SW 1271 (cell line): ENCODE data around the gene CAMKMT.

ENCODE experiments used
- DNase-seq, 2 experiments: peaks; one replicate each; lab custom pipeline; 2025; lab: John Stamatoyannopoulos, UW

Gene CAMKMT

GRCh38 chr2:44801841-44802776 is 440.4 kb downstream of the CAMKMT start:
- DNase-seq = no peak

GRCh38 chr2:44802777-44803424 is 441.2 kb downstream of the CAMKMT start:
- DNase-seq = no peak

- DNase-seq = no peak
Observed at GRCh38 chr2:44804406-44805265, 442.9 kb downstream of the CAMKMT start.

DNA sequence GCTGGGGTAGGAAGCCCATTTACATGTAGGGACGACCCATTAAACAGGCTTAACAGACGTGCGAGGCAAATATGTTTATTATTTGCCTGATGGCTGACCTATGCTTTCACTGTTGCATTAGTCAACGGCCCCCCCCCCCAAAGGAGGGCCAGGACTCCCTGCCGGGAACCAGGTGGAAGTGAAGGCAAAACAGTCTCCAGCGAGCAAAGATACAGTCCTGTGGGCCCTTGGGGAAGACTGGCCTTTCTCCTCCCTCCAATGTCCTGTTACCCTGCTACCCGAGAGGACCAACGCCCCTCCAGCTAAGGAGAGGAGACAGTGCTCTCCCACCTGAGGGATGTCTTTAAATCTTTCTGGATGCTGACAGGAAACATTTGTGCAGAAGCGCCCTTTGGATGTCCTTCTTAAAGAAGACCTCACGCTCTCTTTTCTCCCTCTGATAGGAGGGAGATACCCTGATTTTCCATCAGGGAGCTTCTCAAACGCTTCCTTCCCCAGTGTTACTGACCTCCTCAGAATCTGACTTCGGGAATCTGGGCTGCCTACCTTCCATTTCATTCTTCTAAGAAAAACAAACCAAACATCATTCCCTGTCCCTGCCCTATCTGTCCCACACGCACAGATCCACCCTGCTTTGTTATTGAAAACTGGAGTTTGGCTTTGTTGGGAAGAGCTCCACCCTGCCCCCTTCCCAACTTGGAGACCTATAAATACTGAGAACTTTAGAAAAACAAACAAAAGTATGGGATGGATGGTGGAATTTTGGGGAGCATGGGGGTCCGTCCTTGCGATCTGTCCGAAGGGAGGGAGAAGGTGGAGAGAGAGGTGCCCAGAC is 443.9 kb downstream of the CAMKMT start:
- DNase-seq = no peak

GRCh38 chr2:44807201-44808025 is 445.7 kb downstream of the CAMKMT start:
- DNase-seq = no peak

GRCh38 chr2:44810892-44811530 is 449.3 kb downstream of the CAMKMT start:
- no peak for DNase-seq

- no peak for DNase-seq
Observed at GRCh38 chr2:44813165-44813564, 451.4 kb downstream of the CAMKMT start.

GRCh38 chr2:44813658-44814057 is 451.9 kb downstream of the CAMKMT start:
- no peak for DNase-seq

DNA sequence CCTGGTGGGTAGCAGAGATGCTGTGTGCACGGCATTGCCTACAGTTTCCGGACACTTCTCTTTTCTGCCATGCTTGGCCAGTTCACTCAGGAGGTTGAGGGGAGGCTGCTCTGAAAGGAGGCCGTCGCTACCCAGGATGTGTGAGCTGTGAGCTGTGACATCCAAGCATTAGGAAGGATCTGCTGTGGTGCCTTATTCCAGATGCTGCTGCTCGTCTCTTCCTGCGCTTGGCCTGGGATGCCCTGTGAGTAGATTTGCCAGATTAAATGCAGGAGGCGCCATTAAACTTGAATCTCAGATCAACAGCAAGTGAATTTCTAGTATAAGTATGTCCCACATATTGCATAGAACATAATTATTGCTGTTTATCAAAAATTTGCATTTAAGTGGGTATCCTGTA is 455.5 kb downstream of the CAMKMT start:
- DNase-seq = no peak

DNA sequence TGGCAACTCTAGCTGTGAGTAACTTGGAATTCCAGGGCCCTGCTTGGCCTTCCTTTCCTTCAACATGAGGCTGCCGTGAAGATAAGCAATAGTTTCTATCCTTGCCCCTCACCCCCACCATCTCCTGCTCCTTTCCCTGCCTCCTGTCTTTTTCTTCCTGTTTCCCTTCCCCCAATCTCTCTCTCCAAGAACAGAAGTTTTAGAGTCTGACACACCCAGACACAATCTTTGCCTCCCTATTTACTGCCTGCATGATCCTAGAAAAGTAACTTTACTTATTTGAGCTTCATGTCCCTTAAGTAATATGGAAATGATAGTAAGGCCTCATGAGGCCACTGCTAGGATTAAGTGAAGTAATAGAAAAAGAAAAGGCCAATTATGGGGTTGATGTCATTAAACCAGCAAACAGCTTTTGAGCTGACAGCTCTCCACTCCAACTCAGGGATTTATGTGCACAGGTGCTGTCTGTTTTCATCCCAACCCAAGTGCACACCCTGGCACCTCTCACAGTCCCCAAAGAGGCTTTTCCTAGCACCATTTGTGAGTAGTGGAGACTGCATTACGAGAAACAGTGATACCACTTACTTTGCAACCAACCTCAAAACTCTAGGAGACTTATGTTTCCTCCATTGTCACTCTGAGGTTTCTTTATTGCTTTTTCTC is 456.1 kb downstream of the CAMKMT start:
- DNase-seq = no peak

- DNase-seq = no peak
Observed at GRCh38 chr2:44819061-44819460, 457.3 kb downstream of the CAMKMT start.

GRCh38 chr2:44821500-44821899 is 459.8 kb downstream of the CAMKMT start:
- DNase-seq = no peak

DNA sequence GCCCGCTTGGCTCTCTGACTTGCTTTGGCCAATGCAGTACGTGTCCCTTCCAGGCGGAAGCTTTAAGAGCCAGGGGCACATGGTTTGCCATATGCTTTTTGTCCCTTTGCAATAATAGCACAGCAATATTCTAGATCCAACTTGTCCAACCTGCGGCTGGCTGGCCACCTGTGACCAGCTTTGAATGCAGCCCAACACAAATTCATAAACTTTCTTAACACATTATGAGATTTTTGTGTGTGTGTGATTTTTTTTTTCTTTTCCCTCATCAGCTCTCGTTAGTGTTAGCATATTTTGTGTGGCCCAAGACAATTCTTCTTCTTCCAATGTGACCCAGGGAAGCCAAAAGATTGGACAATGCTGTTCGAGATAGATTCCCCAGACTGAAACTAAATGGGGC is 460.4 kb downstream of the CAMKMT start:
- no peak for DNase-seq
